Cardiac fibroblast (primary cell): ENCODE data around the gene CHST13.

Experiments
- DNase-seq, 2 donors: peaks; one replicate each; pipeline versions ENCODE4 v3.0.0 to v3.0.0-alpha.2; 2010; ENCODE audit warnings: low read depth in 2 of 2
- H3K4me3 ChIP-seq, 2 donors: replicated peaks in 1 of 2; 1 replicate in 1 of 2; 2 replicates in 1 of 2; pipeline ENCODE4 v1.5.1; 2011; ENCODE audit warnings: low read depth in 2 of 2, low read length in 2 of 2, mild to moderate bottlenecking in 2 of 2, moderate library complexity in 1 of 2
- TF ChIP-seq, protein P1 (sequence below): IDR thresholded peaks from one replicate; pipeline ENCODE4 v1.5.1; 2011; ENCODE audit warnings: low read depth, mild to moderate bottlenecking, low read length, inconsistent platforms

The CHST13 gene

DNA sequence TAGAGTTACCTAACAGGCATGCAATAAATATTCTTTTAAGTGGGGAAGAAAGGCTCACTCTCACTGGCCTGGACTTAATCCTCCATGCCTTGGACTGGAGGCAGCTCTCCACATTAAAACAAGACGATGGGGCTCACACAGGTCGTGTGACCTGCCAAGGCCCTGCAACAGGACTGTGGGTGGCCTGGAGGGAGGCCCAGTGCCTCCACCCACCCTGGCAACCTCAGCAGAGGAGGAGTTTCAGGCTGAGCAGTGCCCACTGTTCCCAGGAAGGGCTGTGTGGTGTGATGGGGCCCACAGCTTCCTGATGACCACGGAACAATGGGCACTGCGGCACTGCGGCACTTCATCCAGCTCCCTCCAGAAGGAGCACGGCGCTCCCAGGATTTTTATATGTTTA lies 11.9 kb upstream of the CHST13 start:
- no peak overlapping the region for H3K4me3 ChIP-seq
- TF ChIP-seq, protein P1, sequence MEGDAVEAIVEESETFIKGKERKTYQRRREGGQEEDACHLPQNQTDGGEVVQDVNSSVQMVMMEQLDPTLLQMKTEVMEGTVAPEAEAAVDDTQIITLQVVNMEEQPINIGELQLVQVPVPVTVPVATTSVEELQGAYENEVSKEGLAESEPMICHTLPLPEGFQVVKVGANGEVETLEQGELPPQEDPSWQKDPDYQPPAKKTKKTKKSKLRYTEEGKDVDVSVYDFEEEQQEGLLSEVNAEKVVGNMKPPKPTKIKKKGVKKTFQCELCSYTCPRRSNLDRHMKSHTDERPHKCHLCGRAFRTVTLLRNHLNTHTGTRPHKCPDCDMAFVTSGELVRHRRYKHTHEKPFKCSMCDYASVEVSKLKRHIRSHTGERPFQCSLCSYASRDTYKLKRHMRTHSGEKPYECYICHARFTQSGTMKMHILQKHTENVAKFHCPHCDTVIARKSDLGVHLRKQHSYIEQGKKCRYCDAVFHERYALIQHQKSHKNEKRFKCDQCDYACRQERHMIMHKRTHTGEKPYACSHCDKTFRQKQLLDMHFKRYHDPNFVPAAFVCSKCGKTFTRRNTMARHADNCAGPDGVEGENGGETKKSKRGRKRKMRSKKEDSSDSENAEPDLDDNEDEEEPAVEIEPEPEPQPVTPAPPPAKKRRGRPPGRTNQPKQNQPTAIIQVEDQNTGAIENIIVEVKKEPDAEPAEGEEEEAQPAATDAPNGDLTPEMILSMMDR = no peak

DNA sequence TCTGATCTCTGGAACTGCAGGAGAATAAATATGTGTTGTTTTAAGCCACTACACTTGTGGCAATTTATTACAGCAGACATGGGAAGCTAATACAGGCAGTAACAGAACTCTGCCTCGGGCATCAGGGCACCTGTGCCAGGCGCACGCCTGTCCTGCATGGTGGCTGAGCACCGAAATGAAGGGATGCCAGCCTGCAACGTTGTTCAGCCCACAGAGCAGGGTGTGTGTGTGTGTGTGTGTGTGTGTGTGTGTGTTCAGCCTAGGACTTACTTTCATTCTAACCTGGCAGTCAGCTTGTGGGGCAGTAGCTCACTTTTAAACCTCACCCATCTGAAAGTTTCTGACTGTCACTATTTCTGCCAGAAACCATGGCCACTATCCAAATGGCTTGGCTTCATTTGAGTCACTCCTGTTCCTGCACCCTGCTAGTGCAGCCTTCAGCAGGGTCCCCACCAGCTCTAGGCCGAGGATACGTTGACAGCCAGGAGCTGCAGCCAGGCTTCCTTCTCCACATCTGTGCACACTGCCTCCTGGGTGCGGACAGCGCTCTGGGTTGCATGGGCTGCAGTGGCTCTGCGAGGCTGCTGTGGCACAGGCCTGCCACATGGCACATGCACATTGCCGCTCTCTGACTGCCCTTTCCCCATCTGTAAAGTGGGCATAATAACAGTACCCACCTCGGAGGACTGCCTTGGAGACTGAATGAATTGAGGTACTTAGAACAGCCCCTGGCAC lies 10.9 kb upstream of the CHST13 start:
- TF ChIP-seq, protein P1 = no peak
- DNase-seq = no peak
- no peak overlapping the region for H3K4me3 ChIP-seq

More for the DNA sequence above, 11.9 kb upstream of the CHST13 start:
- DNase-seq = no peak

DNA sequence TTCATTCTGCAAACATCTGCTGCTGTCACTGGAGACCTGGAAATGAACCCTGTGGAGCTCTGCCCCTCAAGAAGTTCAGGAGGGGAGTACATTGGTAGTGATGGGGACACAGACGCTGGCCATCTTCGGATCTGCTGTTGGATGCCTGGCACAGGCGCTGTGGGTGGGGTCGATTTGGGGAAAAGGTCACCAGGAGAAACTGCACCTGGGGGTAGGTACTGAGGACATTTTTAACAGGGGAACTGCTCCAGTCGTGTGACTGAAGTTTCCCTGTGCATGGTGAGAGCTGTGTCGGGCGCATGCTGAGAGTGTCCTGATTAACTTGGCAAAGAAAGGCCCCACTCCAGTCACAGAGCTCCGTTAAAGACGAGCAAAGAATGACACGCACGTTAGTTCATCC lies 9.8 kb upstream of the CHST13 start:
- TF ChIP-seq, protein P1 = no peak
- no peak overlapping the region for H3K4me3 ChIP-seq
- no peak for DNase-seq

DNA sequence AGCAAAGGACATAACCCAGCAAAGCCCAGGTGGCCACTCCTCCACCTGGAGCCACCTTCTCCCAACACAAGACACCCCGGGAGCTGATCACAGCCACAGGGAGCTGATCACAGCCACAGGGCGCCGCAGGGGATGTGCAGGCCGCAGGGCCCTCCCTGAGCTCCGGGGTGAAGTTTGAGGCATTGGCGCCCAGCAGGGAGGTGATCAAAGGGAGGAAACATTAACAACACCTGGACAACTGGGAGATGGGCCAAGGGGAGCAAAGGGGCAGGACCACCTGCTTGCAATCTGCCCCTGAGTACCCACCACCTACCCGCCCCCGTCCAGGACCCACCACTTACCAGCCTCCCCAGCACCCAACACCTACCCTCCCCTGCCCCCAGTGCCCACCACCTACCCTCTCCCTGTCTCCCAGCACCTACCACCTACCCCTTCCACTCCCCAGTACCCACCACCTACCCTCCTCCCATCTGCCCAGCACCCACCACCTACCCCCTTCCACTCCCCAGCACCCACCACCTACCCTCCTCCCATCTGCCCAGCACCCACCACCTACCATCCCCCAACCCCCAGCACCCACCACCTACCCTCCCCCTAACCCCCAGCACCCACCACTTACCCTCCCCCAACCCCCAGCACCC lies 8.8 kb upstream of the CHST13 start:
- TF ChIP-seq, protein P1 = no peak
- H3K4me3 ChIP-seq = no peak overlapping the region
- no peak for DNase-seq

DNA sequence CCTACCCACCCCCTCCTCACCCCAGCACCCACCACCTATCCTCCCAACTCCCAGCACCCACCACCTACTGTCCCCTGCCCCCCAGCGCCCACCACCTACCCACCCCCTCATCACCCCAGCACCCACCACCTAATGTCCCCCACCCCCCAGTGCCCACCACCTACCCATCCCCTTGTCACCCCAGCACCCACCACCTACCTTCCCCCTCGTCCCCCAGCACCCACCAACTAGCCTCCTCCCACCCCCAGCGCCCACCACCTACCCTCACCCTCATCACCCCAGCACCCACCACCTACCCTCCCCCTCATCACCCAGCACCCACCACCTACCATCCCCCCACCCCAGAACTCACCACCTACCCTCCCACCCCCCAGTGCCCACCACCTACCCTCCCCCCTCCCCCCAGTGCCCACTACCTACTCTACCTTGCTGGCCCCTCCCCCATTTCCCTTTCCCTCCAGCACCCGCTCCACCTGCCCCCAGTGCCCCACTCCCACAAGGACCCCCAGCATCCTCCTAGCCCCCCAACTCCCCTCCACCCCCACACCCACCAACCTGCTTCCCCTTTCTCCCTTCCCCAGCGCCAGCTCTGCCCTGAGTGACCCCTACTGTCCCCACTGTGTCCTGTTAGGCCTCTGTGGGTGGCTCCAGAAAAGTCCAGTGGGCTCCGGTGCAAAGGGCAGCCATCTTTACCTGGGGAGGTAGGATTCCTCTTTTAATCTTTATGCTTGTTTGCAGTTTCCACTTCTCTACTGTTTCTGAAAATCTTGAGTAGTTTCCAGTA lies 7.6 kb upstream of the CHST13 start:
- no peak for DNase-seq
- TF ChIP-seq, protein P1 = no peak
- no peak overlapping the region for H3K4me3 ChIP-seq

DNA sequence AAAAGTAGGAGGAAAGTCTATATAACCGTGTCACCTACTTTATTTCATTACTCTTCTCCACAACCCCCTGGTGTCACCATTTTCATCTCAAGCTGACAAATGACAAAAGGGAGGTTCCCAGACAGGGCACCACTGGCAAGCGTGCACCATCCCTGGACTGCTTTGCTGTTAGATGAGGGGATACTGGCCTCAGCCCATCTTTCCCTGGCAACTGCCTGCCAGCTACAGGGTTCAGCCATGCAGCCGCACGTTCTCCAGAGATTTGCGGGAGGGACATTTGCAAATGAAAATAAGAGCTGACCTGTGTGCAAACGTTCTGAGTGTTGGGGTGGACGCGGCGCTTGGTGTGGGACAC lies 7.0 kb upstream of the CHST13 start:
- DNase-seq = no peak
- no peak overlapping the region for H3K4me3 ChIP-seq
- TF ChIP-seq, protein P1 = no peak
